T-cell (primary cell): ENCODE results near the gene ATAD1. TPM values are rescaled to one million over a fixed set of nuclear protein-coding genes. Genes with fewer than 3 reads are reported as not detected.
"Not testable (repeated sequence)": the region's sequence is repeated elsewhere in the genome, so short reads cannot be mapped to it uniquely, and the experiment has no call there.

Experiments
- ATAC-seq, 4 experiments: fragments of 200-7000 bp in 3 of 4; fragments of 150-1000 bp in 1 of 4; cut with Tn5 transposase; replicated peaks in 1 of 4; 1 replicate in 3 of 4; 2 replicates in 1 of 4; pipeline ENCODE4 v1.10.0; 2021; ENCODE audit warnings: moderate library complexity in 3 of 4, mild to moderate bottlenecking in 2 of 4, moderate number of reproducible peaks in 1 of 4
- CTCF ChIA-PET, 2 donors: fragments of 300-600 bp; sonication (Branson Sonifier 250); formaldehyde crosslinking; loops; one replicate each; lab custom pipeline; 2022; ENCODE audit warnings: antibody characterized with exemption in 2 of 2; lab: Charles Lee
- POLR2A ChIA-PET, 2 donors: fragments of 300-600 bp; sonication (Branson Sonifier 250); formaldehyde crosslinking; loops; one replicate each; lab custom pipeline; 2022; ENCODE audit warnings: antibody characterized with exemption in 2 of 2; lab: Charles Lee
- DNase-seq, 35 experiments: peaks; one replicate each; pipeline versions ENCODE4 v3.0.0 to v3.0.0-alpha.2; 2013 to 2023
- H3K27ac ChIP-seq: one replicate; pipeline ENCODE4 v1.5.1; 2013; ENCODE audit warnings: low read length
- H3K27me3 ChIP-seq, 2 experiments: replicated peaks in 1 of 2; 1 replicate in 1 of 2; 2 replicates in 1 of 2; pipeline versions ENCODE4 v1.6.1 to v1.7.0; 2013; ENCODE audit warnings: low read length in 1 of 2, mixed read lengths in 1 of 2; ENCODE audit not compliant: control insufficient read depth in 2 of 2, insufficient read depth in 2 of 2; ENCODE audit errors: extremely low read depth in 1 of 2
- H3K36me3 ChIP-seq, 2 donors: 1 replicate in 1 of 2; 2 replicates in 1 of 2; pipeline versions ENCODE4 v1.6.1 to v1.7.0; 2013; ENCODE audit warnings: low read length in 1 of 2; ENCODE audit not compliant: control insufficient read depth in 2 of 2, insufficient read depth in 1 of 2; ENCODE audit errors: extremely low read depth in 1 of 2
- H3K4me1 ChIP-seq, 2 experiments: 1 replicate in 1 of 2; 2 replicates in 1 of 2; pipeline versions ENCODE4 v1.6.1 to v1.7.0; 2013; ENCODE audit warnings: low read length in 2 of 2, mixed read lengths in 1 of 2; ENCODE audit not compliant: insufficient read depth in 2 of 2, control insufficient read depth in 1 of 2; ENCODE audit errors: extremely low read depth in 1 of 2
- H3K4me3 ChIP-seq, 2 donors: 1 replicate in 1 of 2; 2 replicates in 1 of 2; pipeline versions ENCODE4 v1.5.1 to v1.7.0; 2013; ENCODE audit warnings: mild to moderate bottlenecking in 2 of 2, low read length in 1 of 2, moderate library complexity in 1 of 2; ENCODE audit not compliant: control insufficient read depth in 1 of 2; ENCODE audit errors: extremely low read depth in 1 of 2
- H3K9me3 ChIP-seq: 2 replicates; pipeline ENCODE4 v1.7.0; 2013
- H3K27ac Mint-ChIP-seq, 2 donors: one replicate each; pipeline ENCODE4 v1.8.0; 2020 to 2021; ENCODE audit warnings: mild to moderate bottlenecking in 2 of 2, mixed read lengths in 2 of 2
- H3K27me3 Mint-ChIP-seq, 2 donors: one replicate each; pipeline ENCODE4 v1.8.0; 2021 to 2022; ENCODE audit warnings: mixed read lengths in 2 of 2
- H3K36me3 Mint-ChIP-seq: one replicate; pipeline ENCODE4 v1.8.0; 2021; ENCODE audit warnings: mixed read lengths
- H3K4me1 Mint-ChIP-seq, 3 donors: one replicate each; pipeline ENCODE4 v1.8.0; 2020 to 2022; ENCODE audit warnings: mixed read lengths in 3 of 3, mild to moderate bottlenecking in 1 of 3
- H3K4me3 Mint-ChIP-seq, 3 donors: one replicate each; pipeline ENCODE4 v1.8.0; 2020 to 2022; ENCODE audit warnings: mild to moderate bottlenecking in 3 of 3, mixed read lengths in 3 of 3, moderate library complexity in 3 of 3
- H3K9me3 Mint-ChIP-seq, 3 donors: one replicate each; pipeline ENCODE4 v1.8.0; 2020 to 2022; ENCODE audit warnings: mixed read lengths in 3 of 3
- WGBS: methylation state at CpG from one replicate; pipeline ENCODE4 v1.1.5; 2013; ENCODE audit warnings: missing lambda C conversion rate; ENCODE audit not compliant: insufficient coverage; 5-methylcytosine and 5-hydroxymethylcytosine counted together
- total RNA-seq, 35 experiments: library from RNA in 6 of 35; stranded (reverse) in 6 of 35; fragments of 120-200 nt in 1 of 35; gene quantifications; one replicate each; pipeline versions ENCODE4 v1.2.1 to v1.2.4 and lab custom pipeline; 2013 to 2026

The ATAD1 gene
- total RNA-seq, 5 donors from 2014 or later (not counting 1 experiment from before 2014, with no cell fraction given): 35.2 to 43.8 (median 42.1) TPM

GRCh38 chr10:87836098-87836497 lies 18.1 kb upstream of the ATAD1 start:
- Mint-ChIP-seq H3K27ac (no peak overlapping the region), H3K4me3 (no peak overlapping the region), H3K4me1 (no peaks in the 10 kb centered on the region), H3K27me3 (no peaks in the 10 kb centered on the region), H3K9me3 (peaks cover 0 to 9% (median 0%) of the 10 kb centered on the region in 3 donors), H3K36me3 (peaks cover 16% of the 10 kb centered on the region)
- Histone ChIP-seq H3K36me3 (no peaks in the 10 kb centered on the region), H3K27me3 (no peaks in the 10 kb centered on the region), H3K9me3 (no peaks in the 10 kb centered on the region), H3K27ac (no peak overlapping the region), H3K4me3 (no peak overlapping the region), H3K4me1 (no peaks in the 10 kb centered on the region)
- POLR2A ChIA-PET: no interaction called here
- CTCF ChIA-PET: no interaction called here
- DNase-seq (no peak), ATAC-seq (no peak)
- 100% methylated on average over 2 of the region's 4 CpGs for WGBS

GRCh38 chr10:87829986-87830729 lies 12.1 kb upstream of the ATAD1 start:
- H3K4me1 ChIP-seq: peaks cover 0 to 7% of the 10 kb centered on the region in 2 experiments
- no peaks in the 10 kb centered on the region for H3K9me3 Mint-ChIP-seq
- no peak overlapping the region for H3K4me3 ChIP-seq
- peaks cover 4 to 28% (median 5%) of the 10 kb centered on the region in 3 donors for H3K4me1 Mint-ChIP-seq
- H3K4me3 Mint-ChIP-seq: no peak overlapping the region
- ChIA-PET CTCF (interaction anchor here in 1 of 2 donors (0.5 to 0.6 kb wide), 2 partner anchors 10 to 140 kb away, joined by 4 to 8 read pairs; no protein-coding TSS in a partner anchor), POLR2A (no interaction called here)
- no peak overlapping the region for H3K27ac ChIP-seq
- no peak overlapping the region for H3K27ac Mint-ChIP-seq
- ATAC-seq (no peak), DNase-seq (no peak)
- H3K36me3 Mint-ChIP-seq: no peaks in the 10 kb centered on the region
- no peaks in the 10 kb centered on the region for H3K27me3 Mint-ChIP-seq
- no peaks in the 10 kb centered on the region for H3K27me3 ChIP-seq
- no peaks in the 10 kb centered on the region for H3K36me3 ChIP-seq
- H3K9me3 ChIP-seq: no peaks in the 10 kb centered on the region

GRCh38 chr10:87829051-87829450 lies 11.0 kb upstream of the ATAD1 start:
- H3K4me1 ChIP-seq, ATAC-seq, H3K27ac Mint-ChIP-seq, H3K9me3 Mint-ChIP-seq, H3K36me3 ChIP-seq, DNase-seq, H3K27ac ChIP-seq, H3K36me3 Mint-ChIP-seq, H3K4me3 Mint-ChIP-seq, H3K9me3 ChIP-seq, H3K27me3 Mint-ChIP-seq, H3K4me3 ChIP-seq, H3K27me3 ChIP-seq, POLR2A ChIA-PET: not testable (repeated sequence)
- CTCF ChIA-PET: interaction anchor here in 1 of 2 donors (1.0 to 1.4 kb wide), 2 partner anchors 10 to 724 kb away, joined by 3 to 5 read pairs; no protein-coding TSS in a partner anchor
- peaks cover 4 to 28% (median 5%) of the 10 kb centered on the region in 3 donors for H3K4me1 Mint-ChIP-seq
- WGBS: no CpG with 5 or more reads among the region's 4 CpGs

- WGBS: no CpG with 5 or more reads among the region's 2 CpGs
- Mint-ChIP-seq H3K27me3 (no peaks in the 10 kb centered on the region), H3K4me3 (no peak overlapping the region), H3K27ac (no peak overlapping the region), H3K4me1 (peaks cover 4 to 28% (median 5%) of the 10 kb centered on the region in 3 donors), H3K36me3 (no peaks in the 10 kb centered on the region), H3K9me3 (no peaks in the 10 kb centered on the region)
- no peak overlapping the region for H3K27ac ChIP-seq
- no peaks in the 10 kb centered on the region for H3K27me3 ChIP-seq
- no peaks in the 10 kb centered on the region for H3K9me3 ChIP-seq
- POLR2A ChIA-PET: no interaction called here
- ATAC-seq (no peak), DNase-seq (no peak)
- no peak overlapping the region for H3K4me3 ChIP-seq
- CTCF ChIA-PET: interaction anchor here (0.6 to 1.4 kb wide), 4 partner anchors 8 to 725 kb away, joined by 3 to 4 read pairs (median 3); no protein-coding TSS in a partner anchor
- H3K4me1 ChIP-seq: peaks cover 0 to 7% of the 10 kb centered on the region in 2 experiments
- H3K36me3 ChIP-seq: no peaks in the 10 kb centered on the region
Measured at GRCh38 chr10:87827681-87828080, 9.7 kb upstream of the ATAD1 start.

- Mint-ChIP-seq H3K27ac (peak overlapping the region in 1 of 2 donors; percentile 56), H3K36me3 (no peaks in the 10 kb centered on the region), H3K27me3 (no peaks in the 10 kb centered on the region), H3K9me3 (no peaks in the 10 kb centered on the region), H3K4me1 (peaks cover 4 to 28% (median 5%) of the 10 kb centered on the region in 3 donors), H3K4me3 (no peak overlapping the region)
- Histone ChIP-seq H3K27me3 (no peaks in the 10 kb centered on the region), H3K4me3 (no peak overlapping the region), H3K27ac (no peak overlapping the region), H3K9me3 (no peaks in the 10 kb centered on the region), H3K4me1 (peaks cover 0 to 7% of the 10 kb centered on the region in 2 experiments), H3K36me3 (no peaks in the 10 kb centered on the region)
- DNase-seq (no peak), ATAC-seq (peak in 1 of 4 experiments; percentile 38)
- CTCF ChIA-PET: no interaction called here
- POLR2A ChIA-PET: no interaction called here
Measured at GRCh38 chr10:87826653-87827052, 8.6 kb upstream of the ATAD1 start.

GRCh38 chr10:87819289-87819585 lies 1.2 kb upstream of the ATAD1 start:
- Histone ChIP-seq H3K4me1 (peaks cover 7 to 27% of the 10 kb centered on the region in 2 experiments), H3K9me3 (no peaks in the 10 kb centered on the region), H3K27me3 (no peaks in the 10 kb centered on the region), H3K27ac (peak overlapping the region; percentile 82), H3K36me3 (no peaks in the 10 kb centered on the region), H3K4me3 (no peak overlapping the region)
- H3K4me1 Mint-ChIP-seq: peaks cover 37 to 40% (median 38%) of the 10 kb centered on the region in 3 donors
- peaks cover 2% of the 10 kb centered on the region for H3K36me3 Mint-ChIP-seq
- no peak for ATAC-seq
- H3K27ac Mint-ChIP-seq: peak overlapping the region in 1 of 2 donors; percentile 75
- no peaks in the 10 kb centered on the region for H3K27me3 Mint-ChIP-seq
- ChIA-PET POLR2A (interaction anchor here (0.6 to 1.9 kb wide), 10 partner anchors 15 to 764 kb away, joined by 3 to 8 read pairs (median 4); partner anchors contain the start of genes KLLN (in 1 of the 2), PTEN (in 1 of the 2) and RNLS (in 1 of the 2)), CTCF (interaction anchor here (0.6 to 2.6 kb wide), 13 partner anchors 9 to 1154 kb away, joined by 3 to 10 read pairs (median 5); partner anchors contain the start of genes RNLS (in 1 of the 2) and STAMBPL1 (in 1 of the 2))
- WGBS: no CpG with 5 or more reads among the region's 6 CpGs
- no peaks in the 10 kb centered on the region for H3K9me3 Mint-ChIP-seq
- H3K4me3 Mint-ChIP-seq: peak overlapping the region in 2 of 3 donors; percentile 53 to 99
- no peak for DNase-seq
